PFSK-1 (cell line): ENCODE measurements around the gene ST3GAL6.

Source experiments
- POLR2AphosphoS5 ChIP-seq: IDR thresholded peaks from 2 replicates; pipeline ENCODE4 v1.6.1; 2012; ENCODE audit warnings: low read depth, mild to moderate bottlenecking, control low read depth, low read length, moderate library complexity
- TF ChIP-seq, protein P1 (sequence below), 2 experiments: IDR thresholded peaks; 2 replicates each; pipeline versions ENCODE4 v1.6.1 to v1.8.0; 2011 to 2012; ENCODE audit warnings: low read depth in 2 of 2, low read length in 2 of 2, control low read depth in 1 of 2, inconsistent platforms in 1 of 2, mild to moderate bottlenecking in 1 of 2, moderate library complexity in 1 of 2; ENCODE audit not compliant: insufficient read depth in 1 of 2

DNA sequence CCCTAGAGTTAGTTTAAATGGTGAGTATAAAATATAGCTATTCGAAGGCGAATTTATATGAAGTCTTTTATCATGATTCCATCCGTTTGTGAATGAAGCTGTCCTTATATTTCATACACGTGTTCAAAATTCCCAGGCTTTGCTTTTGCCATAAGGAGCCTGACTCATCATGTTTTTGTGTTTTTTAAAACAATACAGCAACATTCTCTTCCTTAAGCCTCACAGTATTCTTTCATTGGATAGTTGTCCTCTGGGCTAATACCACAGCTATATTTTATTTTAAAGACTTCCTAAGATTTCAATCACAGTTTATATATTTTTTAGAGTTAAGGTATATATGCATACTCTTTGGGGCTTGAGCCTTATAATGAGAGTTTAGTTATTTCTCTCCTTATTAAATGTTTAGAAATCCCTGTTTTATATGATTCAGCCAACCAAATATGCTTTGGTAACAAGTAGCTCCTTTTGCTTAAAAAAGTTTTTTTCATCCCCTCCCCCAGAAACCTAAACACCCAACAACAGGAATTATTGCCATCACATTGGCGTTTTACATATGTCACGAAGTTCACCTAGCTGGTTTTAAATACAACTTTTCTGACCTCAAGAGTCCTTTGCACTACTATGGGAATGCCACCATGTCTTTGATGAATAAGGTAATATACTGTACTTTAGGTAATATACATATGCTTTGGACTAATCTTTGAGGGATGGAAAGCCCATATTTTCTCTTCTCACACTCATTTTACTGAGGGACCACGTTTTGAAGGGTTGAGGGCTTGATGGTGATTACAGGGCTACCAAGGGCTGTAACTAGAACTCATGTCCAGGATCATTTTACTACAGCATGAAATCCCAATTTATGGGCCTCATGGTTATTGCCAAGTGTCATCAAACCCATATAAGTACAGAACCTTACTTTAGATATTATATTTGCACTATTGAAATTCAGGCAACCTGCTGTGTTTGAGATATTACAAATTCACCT, 28.5 kb downstream of the ST3GAL6 start:
- TF ChIP-seq POLR2AphosphoS5: no peak
- TF ChIP-seq, protein P1, sequence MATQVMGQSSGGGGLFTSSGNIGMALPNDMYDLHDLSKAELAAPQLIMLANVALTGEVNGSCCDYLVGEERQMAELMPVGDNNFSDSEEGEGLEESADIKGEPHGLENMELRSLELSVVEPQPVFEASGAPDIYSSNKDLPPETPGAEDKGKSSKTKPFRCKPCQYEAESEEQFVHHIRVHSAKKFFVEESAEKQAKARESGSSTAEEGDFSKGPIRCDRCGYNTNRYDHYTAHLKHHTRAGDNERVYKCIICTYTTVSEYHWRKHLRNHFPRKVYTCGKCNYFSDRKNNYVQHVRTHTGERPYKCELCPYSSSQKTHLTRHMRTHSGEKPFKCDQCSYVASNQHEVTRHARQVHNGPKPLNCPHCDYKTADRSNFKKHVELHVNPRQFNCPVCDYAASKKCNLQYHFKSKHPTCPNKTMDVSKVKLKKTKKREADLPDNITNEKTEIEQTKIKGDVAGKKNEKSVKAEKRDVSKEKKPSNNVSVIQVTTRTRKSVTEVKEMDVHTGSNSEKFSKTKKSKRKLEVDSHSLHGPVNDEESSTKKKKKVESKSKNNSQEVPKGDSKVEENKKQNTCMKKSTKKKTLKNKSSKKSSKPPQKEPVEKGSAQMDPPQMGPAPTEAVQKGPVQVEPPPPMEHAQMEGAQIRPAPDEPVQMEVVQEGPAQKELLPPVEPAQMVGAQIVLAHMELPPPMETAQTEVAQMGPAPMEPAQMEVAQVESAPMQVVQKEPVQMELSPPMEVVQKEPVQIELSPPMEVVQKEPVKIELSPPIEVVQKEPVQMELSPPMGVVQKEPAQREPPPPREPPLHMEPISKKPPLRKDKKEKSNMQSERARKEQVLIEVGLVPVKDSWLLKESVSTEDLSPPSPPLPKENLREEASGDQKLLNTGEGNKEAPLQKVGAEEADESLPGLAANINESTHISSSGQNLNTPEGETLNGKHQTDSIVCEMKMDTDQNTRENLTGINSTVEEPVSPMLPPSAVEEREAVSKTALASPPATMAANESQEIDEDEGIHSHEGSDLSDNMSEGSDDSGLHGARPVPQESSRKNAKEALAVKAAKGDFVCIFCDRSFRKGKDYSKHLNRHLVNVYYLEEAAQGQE (IDR thresholded peaks at IDR 0.05; ENCODE audit: insufficient read depth in 1 of 2, low read depth in 2 of 2, low read length in 2 of 2): no peak
